Smooth muscle cell (in vitro differentiated cells): Measurements from ENCODE around the gene RAC3. TPM values are rescaled to one million over a fixed set of nuclear protein-coding genes. Genes with fewer than 3 reads are reported as not detected.

ENCODE experiments used
- DNase-seq: peaks from one replicate; lab custom pipeline; 2025; ENCODE audit not compliant: unreplicated experiment; lab: John Stamatoyannopoulos, UW
- H2AFZ ChIP-seq: fragments of 200-600 bp; sonication (generic); 2 replicates; pipeline ENCODE4 v1.6.0; 2016; ENCODE audit warnings: antibody characterized with exemption, low read depth, mild to moderate bottlenecking
- H3F3A ChIP-seq: fragments of 200-600 bp; sonication (generic); 2 replicates; pipeline ENCODE4 v1.6.0; 2017; ENCODE audit warnings: antibody characterized with exemption, low read depth
- H3K27ac ChIP-seq: fragments of 200-600 bp; sonication (generic); 2 replicates; pipeline ENCODE4 v1.5.1; 2016; ENCODE audit warnings: low read depth, mild to moderate bottlenecking
- H3K27me3 ChIP-seq: fragments of 200-600 bp; sonication (generic); 2 replicates; pipeline ENCODE4 v1.6.1; 2016; ENCODE audit warnings: low read depth, mild to moderate bottlenecking
- H3K36me3 ChIP-seq: fragments of 200-600 bp; sonication (generic); 2 replicates; pipeline ENCODE4 v1.5.1; 2016; ENCODE audit warnings: low read depth
- H3K4me1 ChIP-seq: fragments of 200-600 bp; sonication (generic); 2 replicates; pipeline ENCODE4 v1.5.1; 2016; ENCODE audit warnings: low read depth
- H3K4me2 ChIP-seq: fragments of 200-600 bp; sonication (generic); 2 replicates; pipeline ENCODE4 v1.6.0; 2016; ENCODE audit warnings: mild to moderate bottlenecking
- H3K4me3 ChIP-seq: fragments of 200-600 bp; sonication (generic); 2 replicates; pipeline ENCODE4 v1.5.1; 2016; ENCODE audit warnings: mild to moderate bottlenecking
- H3K79me2 ChIP-seq: fragments of 200-600 bp; sonication (generic); 2 replicates; pipeline ENCODE4 v1.6.0; 2016; ENCODE audit warnings: low read depth, mild to moderate bottlenecking
- H3K9ac ChIP-seq: fragments of 200-600 bp; sonication (generic); 2 replicates; pipeline ENCODE4 v1.6.0; 2016; ENCODE audit warnings: low read depth
- H3K9me3 ChIP-seq: fragments of 200-600 bp; sonication (generic); replicated peaks from 2 replicates; pipeline ENCODE4 v1.5.1; 2016; ENCODE audit warnings: low read depth
- H4K20me1 ChIP-seq: fragments of 200-600 bp; sonication (generic); 2 replicates; pipeline ENCODE4 v1.6.0; 2016; ENCODE audit warnings: low read depth
- CTCF ChIP-seq: fragments of 200-600 bp; sonication (generic); IDR thresholded peaks from 2 replicates; pipeline ENCODE4 v1.5.1; 2017; ENCODE audit warnings: borderline replicate concordance, mild to moderate bottlenecking, antibody characterized with exemption; ENCODE audit not compliant: insufficient read depth, poor library complexity, severe bottlenecking
- WGBS: methylation state at CpG from one replicate; pipeline ENCODE4 v1.1.7; 2016; ENCODE audit warnings: low lambda C conversion rate; 5-methylcytosine and 5-hydroxymethylcytosine counted together
- polyA plus RNA-seq: library from polyadenylated mRNA; unstranded; fragments of >200 nt; fragmentation: Nextera tagmentation; extraction: Ambion mirVana; gene quantifications from 2 replicates; pipeline ENCODE4 v1.2.1, GENCODE V29; 2016
- total RNA-seq: library from RNA; depleted of rRNA; stranded (reverse); fragments of >200 nt; gene quantifications from 2 replicates; pipeline ENCODE4 v1.2.3, GENCODE V29; 2014

The RAC3 gene
- total and polyA plus RNA-seq, 2 experiments from 2014 or later, result 15.3 to 33.0 TPM

GRCh38 chr17:82049106-82049505 lies 17.6 kb downstream of the RAC3 start:
- no peaks in the 10 kb centered on the region for H3F3A ChIP-seq
- H3K4me1 ChIP-seq, result peaks cover 16% of the 10 kb centered on the region
- H3K27me3 ChIP-seq, result no peaks in the 10 kb centered on the region
- H3K9ac ChIP-seq, result no peak overlapping the region
- no peaks in the 10 kb centered on the region for H3K36me3 ChIP-seq
- peaks cover 23% of the 10 kb centered on the region for H3K79me2 ChIP-seq
- H4K20me1 ChIP-seq, result peaks cover 7% of the 10 kb centered on the region
- H2AFZ ChIP-seq, result no peak overlapping the region
- DNase-seq, result no peak
- WGBS, result 92% methylated on average over 8 of the region's 8 CpGs
- no peak for TF ChIP-seq CTCF
- no peak overlapping the region for H3K4me3 ChIP-seq
- no peak overlapping the region for H3K4me2 ChIP-seq
- H3K9me3 ChIP-seq, result no peaks in the 10 kb centered on the region
- H3K27ac ChIP-seq, result no peak overlapping the region

- DNase-seq, result no peak
- Histone ChIP-seq H3K9me3 (no peaks in the 10 kb centered on the region), H3K36me3 (no peaks in the 10 kb centered on the region), H3K4me1 (peaks cover 16% of the 10 kb centered on the region), H3K27ac (no peak overlapping the region), H2AFZ (no peak overlapping the region), H4K20me1 (peaks cover 7% of the 10 kb centered on the region), H3K79me2 (peaks cover 23% of the 10 kb centered on the region), H3K4me3 (no peak overlapping the region), H3K4me2 (no peak overlapping the region), H3K9ac (no peak overlapping the region), H3K27me3 (no peaks in the 10 kb centered on the region), H3F3A (no peaks in the 10 kb centered on the region)
- WGBS, result 97% methylated on average over 16 of the region's 16 CpGs
- no peak for TF ChIP-seq CTCF
Observed at GRCh38 chr17:82049521-82049971, 18.1 kb downstream of the RAC3 start.

GRCh38 chr17:82050152-82050760 lies 18.8 kb downstream of the RAC3 start:
- no peak for TF ChIP-seq CTCF
- H3K9ac ChIP-seq, result peak overlapping the region; percentile 68
- H3K4me3 ChIP-seq, result peak overlapping the region; percentile 55
- peak overlapping the region; percentile 87 for H3K4me2 ChIP-seq
- H3K36me3 ChIP-seq, result no peaks in the 10 kb centered on the region
- peaks cover 23% of the 10 kb centered on the region for H3K79me2 ChIP-seq
- H3K4me1 ChIP-seq, result peaks cover 16% of the 10 kb centered on the region
- H3K27me3 ChIP-seq, result no peaks in the 10 kb centered on the region
- no peak for DNase-seq
- H3K9me3 ChIP-seq, result no peaks in the 10 kb centered on the region
- H2AFZ ChIP-seq, result no peak overlapping the region
- 95% methylated on average over 28 of the region's 28 CpGs for WGBS
- no peak overlapping the region for H3K27ac ChIP-seq
- no peaks in the 10 kb centered on the region for H3F3A ChIP-seq
- peaks cover 7% of the 10 kb centered on the region for H4K20me1 ChIP-seq
